GM18861 (cell line): ENCODE measurements around the gene SERGEF.

Experiments used
- ATAC-seq: cut with Tn5 transposase; IDR thresholded peaks from one replicate; pipeline ENCODE4 v1.9.1; 2021; ENCODE audit not compliant: unreplicated experiment

SERGEF gene

DNA sequence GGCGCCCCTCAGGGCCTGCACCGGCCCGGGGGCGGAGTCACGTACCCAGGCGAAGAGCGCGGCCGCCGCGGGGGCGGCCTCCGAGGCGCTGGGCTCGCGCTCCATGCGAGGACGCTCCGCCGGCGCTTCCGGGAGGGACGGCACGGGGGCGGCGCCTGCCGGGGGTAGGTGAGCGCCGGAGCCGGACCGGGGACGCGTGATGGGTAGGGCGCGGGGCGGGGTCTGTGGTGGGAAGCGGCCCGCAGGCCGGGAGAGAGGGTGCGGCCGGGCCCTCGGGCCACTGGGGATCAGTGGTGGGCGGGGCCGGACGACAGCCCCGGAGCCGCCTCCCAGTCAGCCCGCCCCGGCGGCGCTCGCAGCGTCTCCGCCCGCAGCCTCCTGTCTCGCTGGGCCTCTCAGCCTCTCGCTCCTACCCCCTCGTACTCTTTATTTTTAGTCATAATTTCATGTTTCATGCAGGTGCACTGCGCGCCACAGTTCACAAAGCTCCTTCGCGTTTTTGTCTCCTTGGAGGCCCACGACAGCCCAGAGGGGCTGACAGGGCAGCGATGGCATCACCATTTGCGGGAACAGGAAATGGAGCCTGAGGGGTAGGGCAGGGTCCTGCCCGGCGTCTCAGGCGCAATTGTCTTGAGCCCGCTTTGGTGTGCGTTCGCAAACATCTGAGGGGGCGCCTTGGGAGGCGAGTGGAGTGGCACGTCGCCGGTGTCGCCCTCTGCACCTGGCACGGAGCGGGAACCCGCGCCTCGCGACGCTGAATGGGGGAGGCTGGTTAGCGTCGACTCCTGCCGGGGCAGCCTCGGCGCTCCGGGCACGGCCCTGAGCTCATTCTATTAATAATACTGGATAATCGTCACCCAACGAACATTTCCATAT lies at the start of gene SERGEF:
TSS of gene SERGEF (minus strand) at position 142 of the 876 bp plus-strand sequence. CDS start at position 105, 37 bp downstream.
- ATAC-seq: peak; percentile 85

- ATAC-seq: no peak
Observed at GRCh38 chr11:18061351-18061750, 48.5 kb upstream of the SERGEF start.

GRCh38 chr11:18056561-18057181 lies 43.8 kb upstream of the SERGEF start:
- no peak for ATAC-seq

GRCh38 chr11:18054511-18055103 lies 41.8 kb upstream of the SERGEF start:
- ATAC-seq: no peak

- no peak for ATAC-seq
Observed at GRCh38 chr11:18050848-18051247, 38.0 kb upstream of the SERGEF start.

DNA sequence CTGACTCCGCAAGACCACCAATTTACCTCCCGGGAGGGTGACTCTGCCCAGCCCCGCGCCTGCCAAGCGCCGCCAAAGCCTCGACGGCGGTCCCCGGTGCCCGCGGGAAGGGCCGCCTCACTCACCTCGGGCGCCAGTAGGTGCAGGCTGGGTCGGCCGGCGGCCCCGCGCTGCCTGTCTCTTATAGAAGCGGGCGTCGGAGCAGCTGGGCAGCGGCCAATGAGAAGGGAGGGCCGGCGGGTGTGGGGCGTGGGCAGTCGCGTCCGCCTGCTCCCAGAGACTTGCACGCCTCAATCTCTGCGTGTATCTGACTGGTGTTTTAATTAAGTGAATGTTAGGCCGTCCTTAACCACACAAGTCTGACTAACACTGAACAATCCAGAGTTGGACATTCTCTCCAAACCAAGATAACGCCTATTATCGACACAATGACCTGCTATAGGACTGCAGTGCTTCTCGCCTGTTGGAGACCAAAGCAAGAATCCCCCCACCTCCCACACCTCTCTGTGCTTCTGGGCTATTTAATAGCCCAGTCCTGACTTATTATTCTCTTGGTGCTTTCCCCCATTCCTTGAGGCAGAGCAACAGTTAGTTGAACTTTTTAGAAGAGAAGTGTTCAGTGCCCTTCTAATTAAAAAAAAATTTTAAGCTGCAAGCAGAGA lies 33.4 kb upstream of the SERGEF start, which contains the start of gene TPH1:
TSS of gene TPH1 (minus strand) at position 154 of the 662 bp plus-strand sequence. CDS start 5,507 bp downstream, outside the sequence.
- no peak for ATAC-seq

DNA sequence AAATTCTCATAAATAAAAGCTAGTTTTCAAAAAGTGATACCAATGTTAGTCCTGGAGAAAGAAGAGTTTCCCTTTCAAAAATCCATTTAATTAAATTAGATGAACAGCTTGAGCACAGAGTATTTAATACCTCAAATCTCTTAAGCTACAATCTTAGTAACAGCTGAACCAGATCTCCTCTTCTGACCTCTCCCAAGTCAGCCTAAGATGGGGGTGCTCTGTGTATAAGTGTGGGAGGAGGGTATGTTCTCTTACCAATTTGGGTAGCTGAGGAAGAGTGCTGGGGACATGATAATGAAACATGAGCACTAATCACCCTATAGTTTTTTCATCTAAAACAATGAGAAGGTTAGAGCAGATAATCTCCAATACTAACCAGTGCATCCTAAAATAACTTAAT lies 23.6 kb upstream of the SERGEF start:
- ATAC-seq: no peak

GRCh38 chr11:18027475-18027874 lies 14.6 kb upstream of the SERGEF start:
- no peak for ATAC-seq

GRCh38 chr11:18022419-18022818 lies 9.6 kb upstream of the SERGEF start:
- no peak for ATAC-seq

GRCh38 chr11:18019650-18020049 lies 6.8 kb upstream of the SERGEF start:
- ATAC-seq: no peak

DNA sequence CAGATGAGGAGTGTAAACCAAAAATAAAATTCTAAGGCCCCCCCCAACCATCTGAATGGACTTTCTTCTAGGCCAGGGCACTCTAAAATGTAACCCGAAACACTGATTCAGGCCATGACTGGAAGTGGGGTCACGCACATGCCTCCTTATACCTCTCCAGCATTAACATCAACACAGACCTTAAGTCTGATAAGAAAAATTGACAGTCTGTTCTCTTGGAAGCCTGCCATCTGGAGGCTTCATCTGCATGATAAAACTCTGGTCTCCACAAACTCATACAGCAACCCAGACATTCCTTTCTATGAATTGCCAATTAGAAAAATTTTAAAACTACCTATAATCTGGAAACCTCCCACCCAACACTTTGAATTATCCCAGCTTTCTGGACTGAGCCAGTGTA lies 3.9 kb upstream of the SERGEF start:
- no peak for ATAC-seq

DNA sequence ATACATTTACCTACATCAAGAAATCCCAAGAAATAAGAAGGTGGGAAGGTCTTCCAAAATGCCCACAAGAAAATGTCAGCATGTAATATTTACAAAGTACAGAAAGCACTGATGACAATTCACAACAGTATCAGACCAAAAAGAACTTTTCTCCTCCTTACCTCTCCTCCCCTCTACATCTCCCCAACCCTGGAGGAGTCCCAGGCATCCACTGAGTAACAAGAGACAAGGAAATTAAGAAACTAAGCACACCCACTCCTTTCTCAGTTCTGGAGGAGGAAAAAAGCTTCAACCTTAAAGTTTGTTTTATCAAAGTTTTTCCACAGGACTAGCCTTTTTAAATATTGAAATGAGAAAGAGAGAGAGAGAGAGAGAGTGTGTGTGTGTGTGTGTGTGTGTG lies 2.0 kb upstream of the SERGEF start:
- ATAC-seq: no peak

GRCh38 chr11:18013790-18014507 lies 1.1 kb upstream of the SERGEF start:
- ATAC-seq: no peak

- no peak for ATAC-seq
Observed at GRCh38 chr11:18012122-18012905, 533 bp downstream of the SERGEF start.

DNA sequence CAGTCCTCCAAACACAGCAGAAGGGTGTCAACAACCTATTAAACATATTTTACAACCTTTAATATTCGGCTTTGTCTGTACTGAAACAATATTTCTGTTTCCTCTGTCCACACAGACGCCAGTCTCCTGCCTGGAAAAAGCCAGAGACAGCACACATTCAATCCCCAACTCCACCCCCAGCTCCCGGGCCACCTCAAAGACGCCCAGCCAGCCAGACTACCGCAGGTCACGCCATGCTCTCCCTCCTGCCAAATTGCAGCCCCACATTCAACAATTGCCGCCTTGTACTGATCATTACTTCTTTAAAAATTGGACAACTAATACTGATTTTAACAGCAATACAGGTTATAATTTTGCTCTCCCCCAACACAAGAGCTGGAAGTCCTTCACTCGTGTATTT lies 1.2 kb downstream of the SERGEF start:
- no peak for ATAC-seq

DNA sequence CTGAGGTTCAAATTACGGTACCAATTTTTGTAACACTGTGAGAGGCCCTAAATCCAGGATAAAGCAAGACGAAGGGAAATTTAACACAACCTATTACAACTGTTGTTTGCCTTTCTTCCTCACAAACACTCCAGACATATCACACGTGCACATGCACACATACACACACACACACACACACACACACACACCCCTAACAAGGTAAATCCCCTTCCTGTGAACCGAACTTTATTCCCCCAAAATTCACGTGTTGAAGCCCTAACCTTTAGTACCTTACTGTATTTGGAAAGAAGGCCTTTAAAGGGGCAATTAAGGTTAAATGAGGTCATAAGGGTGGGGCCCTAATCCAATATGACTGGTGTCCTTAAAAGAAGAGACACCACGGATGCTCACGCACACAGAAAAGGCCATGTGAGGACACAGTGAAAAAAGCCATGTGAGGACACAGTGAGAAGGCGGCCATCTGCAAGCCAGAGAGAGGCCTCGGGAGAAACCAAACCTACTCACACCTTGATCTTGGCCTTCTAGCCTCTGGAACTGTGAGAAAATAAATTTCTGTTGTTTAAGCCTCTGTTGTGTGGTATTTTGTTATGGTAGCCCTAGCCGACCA lies 1.8 kb downstream of the SERGEF start:
- no peak for ATAC-seq

DNA sequence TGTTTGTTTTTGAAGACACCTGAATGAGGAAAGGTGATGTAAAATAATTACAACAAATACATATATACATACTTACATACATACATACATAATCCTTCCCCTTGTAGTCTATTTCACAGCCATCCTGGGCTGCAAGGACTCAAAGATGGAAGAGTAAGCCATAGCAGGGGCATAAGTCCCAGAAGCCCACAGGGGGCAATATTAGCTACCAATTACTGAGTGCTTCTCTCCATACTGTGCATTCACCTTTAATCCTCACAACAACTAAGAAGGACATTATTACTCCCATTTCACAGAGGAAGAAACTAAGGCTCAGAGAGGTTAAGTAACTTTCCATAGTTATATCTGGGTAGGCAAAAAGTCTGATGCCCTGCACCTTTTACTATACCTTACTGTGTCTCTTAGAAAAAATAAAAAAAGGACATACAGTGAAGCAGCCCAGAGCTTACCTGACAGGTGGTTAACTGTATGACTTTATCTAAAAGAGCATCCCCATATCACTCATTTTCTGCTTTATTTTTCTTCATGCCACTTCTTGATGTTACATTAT lies 2.7 kb downstream of the SERGEF start:
- ATAC-seq: no peak

DNA sequence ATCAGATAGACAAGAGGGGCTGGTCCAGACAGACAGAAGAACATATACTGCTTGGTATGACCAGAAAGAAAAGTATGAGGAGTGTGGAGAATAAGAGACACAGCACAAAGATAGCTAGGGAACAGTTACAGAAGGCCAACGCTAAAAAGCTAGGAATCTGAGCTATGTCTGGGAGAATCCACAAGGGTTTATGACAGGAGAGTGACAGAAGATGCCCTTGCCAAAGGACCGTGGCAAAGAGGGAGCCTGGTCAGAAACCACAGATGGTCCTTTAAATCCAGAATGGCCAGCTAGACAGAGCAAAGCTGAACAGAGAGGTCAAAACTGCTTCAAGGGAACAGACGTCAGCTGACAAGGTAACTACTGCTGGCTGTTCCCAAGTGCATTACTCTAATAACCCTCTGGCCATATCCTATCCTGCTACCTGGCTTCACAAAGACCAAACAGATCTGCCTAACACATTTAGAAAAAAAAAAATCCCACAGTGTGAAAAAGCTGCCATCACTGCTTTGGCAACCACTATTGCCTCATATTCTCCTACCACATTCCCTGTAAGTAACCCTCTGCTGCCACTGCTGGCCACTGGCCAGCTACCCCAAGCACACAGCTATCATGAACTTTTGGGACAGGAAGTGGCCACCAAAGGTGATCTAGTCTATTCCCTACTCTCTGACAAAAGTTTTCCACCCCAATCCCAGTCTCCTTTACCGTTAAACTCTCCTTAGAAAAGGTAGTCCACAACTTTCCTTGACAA lies 7.3 kb downstream of the SERGEF start:
- no peak for ATAC-seq
